H1 (cell line): ENCODE data around the gene VEGFC. TPM values are rescaled to one million over a fixed set of nuclear protein-coding genes. Genes with fewer than 3 reads are reported as not detected.

Experiments
- CTCF ChIA-PET: fragments of 300-600 bp; sonication (Branson Sonifier 250); formaldehyde crosslinking; loops from one replicate; lab custom pipeline; 2021; ENCODE audit not compliant: partially characterized antibody; lab: Charles Lee
- POLR2A ChIA-PET: fragments of 300-600 bp; sonication (Branson Sonifier 250); formaldehyde crosslinking; loops from one replicate; lab custom pipeline; 2021; ENCODE audit warnings: inconsistent platforms; ENCODE audit not compliant: partially characterized antibody; lab: Charles Lee
- DNase-seq, 2 experiments: peaks; one replicate each; pipeline versions ENCODE4 v3.0.0 to v3.0.0-alpha.2; 2010 to 2022; ENCODE audit warnings: low spot score in 2 of 2, low read depth in 1 of 2, mixed read lengths in 1 of 2
- FAIRE-seq: peaks from 2 replicates; lab custom pipeline; 2011; peaks lifted over from hg19 to GRCh38; lab: Jason Lieb, UNC
- H2AFZ ChIP-seq: 2 replicates; pipeline ENCODE4 v1.8.1; 2012; ENCODE audit warnings: low read length, inconsistent platforms
- H2AK5ac ChIP-seq: 2 replicates; pipeline ENCODE4 v1.6.1; 2013; ENCODE audit warnings: low read depth, low read length
- H2BK120ac ChIP-seq: replicated peaks from 2 replicates; pipeline ENCODE3; 2013; ENCODE audit warnings: low read depth, low read length, inconsistent platforms
- H2BK12ac ChIP-seq: 2 replicates; pipeline ENCODE4 v1.6.1; 2013; ENCODE audit warnings: low read depth, low read length
- H2BK15ac ChIP-seq: 2 replicates; pipeline ENCODE4 v1.6.1; 2013; ENCODE audit warnings: low read length
- H2BK20ac ChIP-seq: 2 replicates; pipeline ENCODE4 v1.6.1; 2013; ENCODE audit warnings: low read length
- H2BK5ac ChIP-seq: 2 replicates; pipeline ENCODE4 v1.6.1; 2013; ENCODE audit warnings: low read depth, low read length
- H3K14ac ChIP-seq: 2 replicates; pipeline ENCODE4 v1.6.1; 2013; ENCODE audit warnings: inconsistent platforms; ENCODE audit not compliant: insufficient read length
- H3K18ac ChIP-seq: 2 replicates; pipeline ENCODE4 v1.6.1; 2013; ENCODE audit warnings: low read length; ENCODE audit errors: extremely low read depth
- H3K23ac ChIP-seq: 2 replicates; pipeline ENCODE4 v1.6.1; 2013; ENCODE audit warnings: inconsistent platforms; ENCODE audit not compliant: insufficient read length
- H3K23me2 ChIP-seq: 2 replicates; pipeline ENCODE4 v1.6.1; 2013; ENCODE audit warnings: low read depth, low read length
- H3K27ac ChIP-seq: 2 replicates; pipeline ENCODE4 v1.6.1; 2011; ENCODE audit warnings: low read depth, low read length, inconsistent platforms
- H3K27me3 ChIP-seq, 4 experiments: replicated peaks in 1 of 4; 1 replicate in 1 of 4; 2 replicates in 3 of 4; pipeline versions ENCODE4 v1.6.1 to v1.8.1; 2011 to 2013; ENCODE audit warnings: low read length in 3 of 4, mild to moderate bottlenecking in 3 of 4, inconsistent platforms in 2 of 4, mixed read lengths in 2 of 4, moderate library complexity in 1 of 4; ENCODE audit not compliant: control insufficient read depth in 3 of 4, insufficient read depth in 3 of 4; ENCODE audit errors: extremely low read depth in 1 of 4
- H3K36me3 ChIP-seq, 4 experiments: 2 replicates each; pipeline versions ENCODE4 v1.6.1 to v1.8.1; 2011 to 2013; ENCODE audit warnings: mild to moderate bottlenecking in 4 of 4, low read length in 3 of 4, moderate library complexity in 2 of 4, control low read depth in 1 of 4, inconsistent platforms in 1 of 4; ENCODE audit not compliant: insufficient read depth in 4 of 4, control insufficient read depth in 2 of 4
- H3K4ac ChIP-seq: replicated peaks from 2 replicates; pipeline ENCODE3; 2013; ENCODE audit warnings: low read length, low read depth, mixed read lengths, inconsistent platforms; ENCODE audit not compliant: insufficient read length
- H3K4me1 ChIP-seq, 4 experiments: replicated peaks in 1 of 4; 1 replicate in 1 of 4; 2 replicates in 3 of 4; pipeline versions ENCODE4 v1.6.1 to v1.8.1; 2011 to 2013; ENCODE audit warnings: low read length in 3 of 4, inconsistent platforms in 2 of 4, mixed read lengths in 1 of 4; ENCODE audit not compliant: insufficient read depth in 4 of 4, control insufficient read depth in 3 of 4
- H3K4me2 ChIP-seq, 2 experiments: 2 replicates each; pipeline versions ENCODE4 v1.6.1 to v1.8.1; 2011 to 2013; ENCODE audit warnings: low read depth in 2 of 2, low read length in 2 of 2, control low read depth in 1 of 2, inconsistent platforms in 1 of 2, mild to moderate bottlenecking in 1 of 2; ENCODE audit not compliant: insufficient read depth in 1 of 2
- H3K4me3 ChIP-seq, 4 experiments: fragments of 200-600, 300-600 bp in 1 of 4; sonication (generic), shearing (Covaris generic), sonication (Bioruptor Twin) in 1 of 4; 2 replicates each; pipeline versions ENCODE4 v1.5.1 to v1.8.1; 2011 to 2016; ENCODE audit warnings: low read length in 4 of 4, low read depth in 3 of 4, control low read depth in 2 of 4, inconsistent platforms in 2 of 4, mild to moderate bottlenecking in 2 of 4, mixed read lengths in 1 of 4, moderate library complexity in 1 of 4; ENCODE audit not compliant: insufficient read depth in 2 of 4; ENCODE audit errors: extremely low read depth in 1 of 4
- H3K56ac ChIP-seq: replicated peaks from 2 replicates; pipeline ENCODE3; 2013; ENCODE audit warnings: low read depth, mild to moderate bottlenecking, mixed read lengths, low read length, inconsistent platforms; ENCODE audit not compliant: insufficient read length
- H3K79me1 ChIP-seq: 2 replicates; pipeline ENCODE4 v1.6.1; 2013; ENCODE audit warnings: low read depth, low read length, control low read depth
- H3K79me2 ChIP-seq, 2 experiments: 2 replicates each; pipeline versions ENCODE4 v1.6.1 to v1.8.1; 2012 to 2013; ENCODE audit warnings: low read length in 2 of 2, mild to moderate bottlenecking in 2 of 2, inconsistent platforms in 1 of 2; ENCODE audit not compliant: insufficient read depth in 2 of 2, control insufficient read depth in 1 of 2
- H3K9ac ChIP-seq, 4 experiments: replicated peaks in 1 of 4; 1 replicate in 1 of 4; 2 replicates in 3 of 4; pipeline versions ENCODE4 v1.6.1 to v1.8.1; 2011 to 2013; ENCODE audit warnings: low read depth in 3 of 4, low read length in 3 of 4, control low read depth in 2 of 4, mild to moderate bottlenecking in 2 of 4, moderate library complexity in 2 of 4, inconsistent platforms in 1 of 4; ENCODE audit errors: extremely low read depth in 1 of 4
- H3K9me3 ChIP-seq, 2 experiments: 2 replicates each; pipeline versions ENCODE4 v1.6.1 to v1.8.1; 2012 to 2013; ENCODE audit warnings: mild to moderate bottlenecking in 2 of 2, moderate library complexity in 2 of 2, control low read depth in 1 of 2, inconsistent platforms in 1 of 2, low read depth in 1 of 2, low read length in 1 of 2, mixed read lengths in 1 of 2; ENCODE audit not compliant: insufficient read depth in 2 of 2
- H4K20me1 ChIP-seq, 2 experiments: replicated peaks in 1 of 2; 2 replicates each; pipeline versions ENCODE3 to v1.8.1; 2011 to 2013; ENCODE audit warnings: inconsistent platforms in 2 of 2, low read length in 2 of 2, mild to moderate bottlenecking in 1 of 2; ENCODE audit not compliant: insufficient read depth in 2 of 2, control insufficient read depth in 1 of 2
- H4K5ac ChIP-seq: 2 replicates; pipeline ENCODE4 v1.6.1; 2013; ENCODE audit warnings: low read length, low read depth, mixed read lengths, inconsistent platforms; ENCODE audit not compliant: insufficient read length
- H4K8ac ChIP-seq: 2 replicates; pipeline ENCODE4 v1.8.0; 2013; ENCODE audit warnings: mild to moderate bottlenecking, moderate library complexity, low read length, inconsistent platforms; ENCODE audit not compliant: insufficient read depth; ENCODE audit errors: extremely low read depth
- H4K91ac ChIP-seq: replicated peaks from 2 replicates; pipeline ENCODE3; 2013; ENCODE audit warnings: low read length, mixed read lengths, inconsistent platforms; ENCODE audit not compliant: insufficient read length
- ATF3 ChIP-seq: IDR thresholded peaks from 2 replicates; pipeline ENCODE4 v1.6.1; 2011; ENCODE audit warnings: low read depth, mild to moderate bottlenecking, low read length; ENCODE audit not compliant: insufficient read depth
- GTF2F1 ChIP-seq: IDR thresholded peaks from 2 replicates; pipeline ENCODE4 v1.6.1; 2012; ENCODE audit warnings: low read depth, low read length, improper control_type of control experiment, borderline replicate concordance
- JUN ChIP-seq: IDR thresholded peaks from 2 replicates; pipeline ENCODE4 v1.6.1; 2011; ENCODE audit warnings: low read depth, mild to moderate bottlenecking, improper control_type of control experiment, low read length
- PHF8 ChIP-seq: fragments of 200-600 bp; sonication (generic); conservative IDR thresholded peaks from 2 replicates; pipeline ENCODE4 v1.7.1; 2012; ENCODE audit warnings: low read depth, mild to moderate bottlenecking, inconsistent platforms, low read length, moderate library complexity
- RAD21 ChIP-seq, 2 experiments: IDR thresholded peaks in 1 of 2; conservative IDR thresholded peaks in 1 of 2; 2 replicates each; pipeline ENCODE4 v1.6.1; 2011; ENCODE audit warnings: low read depth in 2 of 2, low read length in 2 of 2, improper control_type of control experiment in 1 of 2, inconsistent platforms in 1 of 2, mild to moderate bottlenecking in 1 of 2, moderate library complexity in 1 of 2
- SIN3A ChIP-seq, 2 experiments: IDR thresholded peaks in 1 of 2; conservative IDR thresholded peaks in 1 of 2; 2 replicates each; pipeline ENCODE4 v1.6.1; 2011 to 2012; ENCODE audit warnings: low read length in 2 of 2, improper control_type of control experiment in 1 of 2, low read depth in 1 of 2, mild to moderate bottlenecking in 1 of 2
- SP1 ChIP-seq: IDR thresholded peaks from 2 replicates; pipeline ENCODE4 v1.6.1; 2011; ENCODE audit warnings: low read depth, low read length
- SP4 ChIP-seq: IDR thresholded peaks from 2 replicates; pipeline ENCODE4 v1.6.1; 2012; ENCODE audit warnings: low read length, inconsistent platforms
- TAF7 ChIP-seq: optimal IDR thresholded peaks from 2 replicates; pipeline ENCODE3; 2011; ENCODE audit warnings: low read depth, mild to moderate bottlenecking, inconsistent platforms, low read length, moderate library complexity, borderline replicate concordance
- YY1 ChIP-seq: IDR thresholded peaks from 2 replicates; pipeline ENCODE4 v1.6.1; 2011; ENCODE audit warnings: low read depth, mild to moderate bottlenecking, low read length
- WGBS, 2 experiments: shearing (Covaris generic) in 1 of 2; methylation state at CpG; one replicate each; pipeline versions ENCODE4 v1.1.6 to v1.1.7; 2013 to 2015; ENCODE audit warnings: low lambda C conversion rate in 2 of 2, mixed read lengths in 2 of 2, inconsistent platforms in 1 of 2, low coverage in 1 of 2, missing lambda C conversion rate in 1 of 2; ENCODE audit not compliant: insufficient replicate concordance in 2 of 2, insufficient coverage in 1 of 2, insufficient read length in 1 of 2; ENCODE audit errors: extremely low coverage in 1 of 2, missing lambda C conversion rate in 1 of 2; 5-methylcytosine and 5-hydroxymethylcytosine counted together
- polyA plus RNA-seq, 7 experiments: library from polyadenylated mRNA; depleted of rRNA in 3 of 7; stranded (reverse) in 5 of 7; unstranded in 2 of 7; fragments of >200 nt in 5 of 7; fragments of 200-250 nt in 2 of 7; gene quantifications; 1 replicate in 5 of 7; 2 replicates in 1 of 7; 4 replicates in 1 of 7; pipeline versions ENCODE4 v1.2.1 to v1.2.3, GENCODE V29; 2011 to 2013; ENCODE audit warnings: missing spikeins in 2 of 7, mixed read lengths in 2 of 7
- total RNA-seq: library from RNA; stranded (reverse); fragmentation: NEBNext Ultra II Directional; extraction: Animal tissue kit (Norgen Biotek cat#: 25700); gene quantifications from 2 replicates; pipeline ENCODE4 v1.2.1, GENCODE V29; 2021

The VEGFC gene
- total and polyA plus RNA-seq, 2 of the 8 experiments (the other 6 are each of a cell fraction or from before 2014, with no cell fraction given) = 0.53 to 1.4 TPM

- no peak overlapping the region for H2BK20ac ChIP-seq
- no peak overlapping the region for H3K14ac ChIP-seq
- TF ChIP-seq SP1 (no peak), TAF7 (no peak), JUN (no peak), SP4 (no peak), SIN3A (conservative IDR thresholded peaks at IDR 0.05 in 1 of 2, IDR thresholded peaks at IDR 0.05 in 1 of 2; ENCODE audit: low read depth in 1 of 2, low read length in 2 of 2) (no peak), RAD21 (IDR thresholded peaks at IDR 0.05 in 1 of 2, conservative IDR thresholded peaks at IDR 0.05 in 1 of 2; ENCODE audit: low read depth in 2 of 2, low read length in 2 of 2) (no peak), ATF3 (no peak), GTF2F1 (no peak), PHF8 (no peak), YY1 (no peak)
- TF ChIP-seq, all 59 proteins: peak for 0
- H3K9ac ChIP-seq = no peak overlapping the region
- H3K36me3 ChIP-seq = no peaks in the 10 kb centered on the region
- H2BK120ac ChIP-seq = no peak overlapping the region
- H2BK5ac ChIP-seq = no peak overlapping the region
- H3K4me2 ChIP-seq = no peak overlapping the region
- H4K20me1 ChIP-seq = no peaks in the 10 kb centered on the region
- H2AK5ac ChIP-seq = no peak overlapping the region
- H3K27me3 ChIP-seq = no peaks in the 10 kb centered on the region
- H3K18ac ChIP-seq = no peak overlapping the region
- peak overlapping the region; percentile 88; the same call in 1 of the 2 replicates for H2AFZ ChIP-seq
- no peak overlapping the region for H3K4ac ChIP-seq
- CTCF ChIA-PET = no interaction called here
- no peak overlapping the region for H3K4me3 ChIP-seq
- H4K5ac ChIP-seq = no peak overlapping the region
- POLR2A ChIA-PET = no interaction called here
- no peak overlapping the region for H4K8ac ChIP-seq
- H3K23ac ChIP-seq = no peak overlapping the region
- H3K79me1 ChIP-seq = no peaks in the 10 kb centered on the region
- no peak for DNase-seq
- no peaks in the 10 kb centered on the region for H3K79me2 ChIP-seq
- no peak overlapping the region for H2BK15ac ChIP-seq
- H4K91ac ChIP-seq = no peak overlapping the region
- no peak for FAIRE-seq
- no peaks in the 10 kb centered on the region for H3K9me3 ChIP-seq
- H3K56ac ChIP-seq = no peak overlapping the region
- 0 out of 7 replicates have a peak, but pooled peaks cover 0 to 4% (median 0%) of the 10 kb centered on the region in 4 experiments for H3K4me1 ChIP-seq
- H3K23me2 ChIP-seq = no peaks in the 10 kb centered on the region
- no peak overlapping the region for H2BK12ac ChIP-seq
- WGBS, 2 experiments = 80% methylated on average over 4 of the region's 4 CpGs; no CpG with 5 or more reads in 1 of the 2 experiments
- no peak overlapping the region for H3K27ac ChIP-seq
These were observed 11.0 kb downstream of the VEGFC start for GRCh38 chr4:176781739-176782100.
